Upper lobe of left lung (tissue), 4 donors: ENCODE results near the gene NKX6-2.

Source experiments
- CTCF ChIP-seq, 6 experiments: fragments of 450-650 bp in 4 of 6; fragments of 200-600 bp in 2 of 6; sonication (generic) in 2 of 6; IDR thresholded peaks; one replicate each; pipeline ENCODE4 v1.5.1; 2016 to 2019; ENCODE audit warnings: antibody characterized with exemption in 6 of 6
- EP300 ChIP-seq, 4 donors: sonication (generic); formaldehyde crosslinking; IDR thresholded peaks; one replicate each; pipeline ENCODE4 v1.5.1; 2017; ENCODE audit warnings: antibody characterized with exemption in 4 of 4, control low read depth in 2 of 4
- POLR2A ChIP-seq, 4 donors: fragments of 450-650 bp; IDR thresholded peaks; one replicate each; pipeline ENCODE4 v1.5.1; 2016 to 2017; ENCODE audit warnings: antibody characterized with exemption in 4 of 4, mild to moderate bottlenecking in 2 of 4
- POLR2AphosphoS5 ChIP-seq, 2 donors: sonication (generic); formaldehyde crosslinking; IDR thresholded peaks; one replicate each; pipeline ENCODE4 v1.5.1; 2017; ENCODE audit warnings: antibody characterized with exemption in 2 of 2

- TF ChIP-seq CTCF (IDR thresholded peaks at IDR 0.05) (no peak), POLR2AphosphoS5 (IDR thresholded peaks at IDR 0.05) (no peak), POLR2A (IDR thresholded peaks at IDR 0.05) (no peak), EP300 (IDR thresholded peaks at IDR 0.05) (no peak)
Observed at GRCh38 chr10:132804287-132804686, 18.3 kb upstream of the NKX6-2 start.
